ENCODE results near the gene UBE2V1. TPM values are rescaled to one million over a fixed set of nuclear protein-coding genes. Genes with fewer than 3 reads are reported as not detected.
"Not testable (repeated sequence)": the region's sequence is repeated elsewhere in the genome, so short reads cannot be mapped to it uniquely, and the experiment has no call there.

The UBE2V1 gene
- total RNA-seq, 3 donors from 2014 or later (not counting 1 experiment from before 2014, with no cell fraction given), result 194 to 238 (median 236) TPM

- Mint-ChIP-seq H3K4me1 (peaks cover 41 to 52% of the 10 kb centered on the region in 2 donors), H3K27ac (peak overlapping the region; percentile 63 to 80), H3K9me3 (no peaks in the 10 kb centered on the region), H3K27me3 (ENCODE audit: low read depth in 2 of 2) (no peaks in the 10 kb centered on the region), H3K4me3 (peak overlapping the region; percentile 75), H3K36me3 (peaks cover 6% of the 10 kb centered on the region)
- H3K4me3 ChIP-seq (ENCODE audit: low read length), result peak overlapping the region; percentile 19
- TF ChIP-seq CTCF (IDR thresholded peaks at IDR 0.05), result peak; percentile 79
- peaks cover 30% of the 10 kb centered on the region for H3K36me3 ChIP-seq (ENCODE audit: control insufficient read depth, insufficient read depth, low read length)
- H3K27me3 ChIP-seq (ENCODE audit: control insufficient read depth, insufficient read depth, low read length), result no peaks in the 10 kb centered on the region
- no peak overlapping the region for H3K27ac ChIP-seq (ENCODE audit: low read length)
- no peaks in the 10 kb centered on the region for H3K9me3 ChIP-seq (ENCODE audit: control insufficient read depth, insufficient read depth, low read length)
- intact Hi-C loops (cut with micrococcal nuclease), result loop anchor here (1.0 kb wide), 1 partner anchor 106 kb away; no protein-coding TSS in a partner anchor
- ATAC-seq (peak; percentile 81 to 88 (median 87)), DNase-seq (peak; percentile 14 to 78)
- H3K4me1 ChIP-seq (ENCODE audit: control insufficient read depth, insufficient read depth, low read length), result peaks cover 12% of the 10 kb centered on the region
- WGBS (ENCODE audit: insufficient coverage), result 4% methylated on average over 8 of the region's 10 CpGs
Observed at GRCh38 chr20:50085481-50086365, 27.2 kb downstream of the UBE2V1 start.

- Mint-ChIP-seq H3K9me3 (no peaks in the 10 kb centered on the region), H3K4me1 (peaks cover 35 to 46% of the 10 kb centered on the region in 2 donors), H3K4me3 (peak overlapping the region; percentile 75), H3K36me3 (peaks cover 6% of the 10 kb centered on the region), H3K27ac (peak overlapping the region; percentile 63 to 80), H3K27me3 (ENCODE audit: low read depth in 2 of 2) (no peaks in the 10 kb centered on the region)
- 80% methylated on average over 5 of the region's 5 CpGs for WGBS (ENCODE audit: insufficient coverage)
- H3K4me1 ChIP-seq (ENCODE audit: control insufficient read depth, insufficient read depth, low read length), result peaks cover 12% of the 10 kb centered on the region
- intact Hi-C loops (cut with micrococcal nuclease), result loop anchor here (1.0 kb wide), 1 partner anchor 106 kb away; no protein-coding TSS in a partner anchor
- H3K4me3 ChIP-seq (ENCODE audit: low read length), result no peak overlapping the region
- H3K27ac ChIP-seq (ENCODE audit: low read length), result no peak overlapping the region
- H3K36me3 ChIP-seq (ENCODE audit: control insufficient read depth, insufficient read depth, low read length), result peaks cover 30% of the 10 kb centered on the region
- TF ChIP-seq CTCF (IDR thresholded peaks at IDR 0.05), result no peak
- H3K27me3 ChIP-seq (ENCODE audit: control insufficient read depth, insufficient read depth, low read length), result no peaks in the 10 kb centered on the region
- DNase-seq, result peak in 1 of 2 donors; percentile 19
- H3K9me3 ChIP-seq (ENCODE audit: control insufficient read depth, insufficient read depth, low read length), result no peaks in the 10 kb centered on the region
- ATAC-seq, result peak in 1 of 3 donors; percentile 18
Observed at GRCh38 chr20:50085146-50085480, 27.8 kb downstream of the UBE2V1 start.

GRCh38 chr20:50083034-50083433, 29.9 kb downstream of the UBE2V1 start:
- peaks cover 6% of the 10 kb centered on the region for H3K36me3 Mint-ChIP-seq
- peaks cover 21 to 30% of the 10 kb centered on the region in 2 donors for H3K4me1 Mint-ChIP-seq
- H3K9me3 Mint-ChIP-seq, result no peaks in the 10 kb centered on the region
- no peak overlapping the region for H3K27ac Mint-ChIP-seq
- Histone ChIP-seq H3K4me1 (ENCODE audit: control insufficient read depth, insufficient read depth, low read length) (peaks cover 12% of the 10 kb centered on the region), H3K27ac (ENCODE audit: low read length) (no peak overlapping the region), H3K36me3 (ENCODE audit: control insufficient read depth, insufficient read depth, low read length) (peaks cover 21% of the 10 kb centered on the region), H3K27me3 (ENCODE audit: control insufficient read depth, insufficient read depth, low read length) (no peaks in the 10 kb centered on the region), H3K9me3 (ENCODE audit: control insufficient read depth, insufficient read depth, low read length) (no peaks in the 10 kb centered on the region), H3K4me3 (ENCODE audit: low read length) (no peak overlapping the region)
- ATAC-seq (no peak), DNase-seq (peak in 1 of 2 donors; percentile 14)
- intact Hi-C loops (cut with micrococcal nuclease), result no loop called here
- no peak for TF ChIP-seq CTCF (IDR thresholded peaks at IDR 0.05)
- no peaks in the 10 kb centered on the region for H3K27me3 Mint-ChIP-seq (ENCODE audit: low read depth in 2 of 2)
- no peak overlapping the region for H3K4me3 Mint-ChIP-seq
- 95% methylated on average over 7 of the region's 7 CpGs for WGBS (ENCODE audit: insufficient coverage)

GRCh38 chr20:50082056-50082455, 30.9 kb downstream of the UBE2V1 start:
- Histone ChIP-seq H3K4me1 (ENCODE audit: control insufficient read depth, insufficient read depth, low read length) (peaks cover 12% of the 10 kb centered on the region), H3K36me3 (ENCODE audit: control insufficient read depth, insufficient read depth, low read length) (peaks cover 17% of the 10 kb centered on the region)
- H3K27ac Mint-ChIP-seq, result peak overlapping the region; percentile 51 to 70
- intact Hi-C loops (cut with micrococcal nuclease); H3K9me3 Mint-ChIP-seq; ATAC-seq; H3K27me3 Mint-ChIP-seq (ENCODE audit: low read depth in 2 of 2); H3K36me3 Mint-ChIP-seq; H3K4me3 Mint-ChIP-seq; H3K4me3 ChIP-seq (ENCODE audit: low read length); DNase-seq; H3K27me3 ChIP-seq (ENCODE audit: control insufficient read depth, insufficient read depth, low read length); H3K27ac ChIP-seq (ENCODE audit: low read length); H3K9me3 ChIP-seq (ENCODE audit: control insufficient read depth, insufficient read depth, low read length): not testable (repeated sequence)
- 78% methylated on average over 5 of the region's 9 CpGs for WGBS (ENCODE audit: insufficient coverage)
- peaks cover 21 to 24% of the 10 kb centered on the region in 2 donors for H3K4me1 Mint-ChIP-seq
